NCI-H526 (cell line): ENCODE data around the gene B3GNT2.
"Not testable (repeated sequence)": the region's sequence is repeated elsewhere in the genome, so short reads cannot be mapped to it uniquely, and the experiment has no call there.

Experiments used
- DNase-seq, 2 experiments: peaks; one replicate each; lab custom pipeline; 2025; lab: John Stamatoyannopoulos, UW

The B3GNT2 gene

GRCh38 chr2:62195421-62196277 lies at the start of gene B3GNT2:
Gene B3GNT2, plus strand, starts transcription at chr2:62196115. Its CDS starts 26,106 bp downstream, at chr2:62222221.
- DNase-seq: peak; percentile 25 to 92

- DNase-seq: not testable (repeated sequence)
Observed at GRCh38 chr2:62146790-62147189, 49.1 kb upstream of the B3GNT2 start.

GRCh38 chr2:62147610-62148301 lies 48.2 kb upstream of the B3GNT2 start:
- no peak for DNase-seq

GRCh38 chr2:62149708-62150107 lies 46.2 kb upstream of the B3GNT2 start:
- DNase-seq: no peak

- no peak for DNase-seq
Observed at GRCh38 chr2:62150597-62151305, 45.2 kb upstream of the B3GNT2 start.

- no peak for DNase-seq
Observed at GRCh38 chr2:62151306-62151638, 44.6 kb upstream of the B3GNT2 start.

- no peak for DNase-seq
Observed at GRCh38 chr2:62152000-62152399, 43.9 kb upstream of the B3GNT2 start.

- no peak for DNase-seq
Observed at GRCh38 chr2:62156861-62157496, 38.9 kb upstream of the B3GNT2 start.

- no peak for DNase-seq
Observed at GRCh38 chr2:62158444-62159121, 37.3 kb upstream of the B3GNT2 start.

GRCh38 chr2:62160691-62161090 lies 35.2 kb upstream of the B3GNT2 start:
- not testable (repeated sequence) for DNase-seq

GRCh38 chr2:62163106-62163831 lies 32.6 kb upstream of the B3GNT2 start:
- no peak for DNase-seq

- DNase-seq: no peak
Observed at GRCh38 chr2:62163834-62164233, 32.1 kb upstream of the B3GNT2 start.

- peak; percentile 84 to 90 for DNase-seq
Observed at GRCh38 chr2:62175728-62176127, 20.2 kb upstream of the B3GNT2 start.

- DNase-seq: peak; percentile 46 to 76
Observed at GRCh38 chr2:62176801-62177200, 19.1 kb upstream of the B3GNT2 start.

- no peak for DNase-seq
Observed at GRCh38 chr2:62177392-62178049, 18.4 kb upstream of the B3GNT2 start.

GRCh38 chr2:62178741-62179271 lies 17.1 kb upstream of the B3GNT2 start:
- no peak for DNase-seq

GRCh38 chr2:62180975-62181374 lies 14.9 kb upstream of the B3GNT2 start:
- DNase-seq: peak in 1 of 2 experiments; percentile 68

GRCh38 chr2:62181843-62182242 lies 14.1 kb upstream of the B3GNT2 start:
- peak in 1 of 2 experiments; percentile 51 for DNase-seq

- no peak for DNase-seq
Observed at GRCh38 chr2:62184512-62185230, 11.2 kb upstream of the B3GNT2 start.
